ENCODE results near the gene TSHR.
"Not testable (repeated sequence)": the region's sequence is repeated elsewhere in the genome, so short reads cannot be mapped to it uniquely, and the experiment has no call there.

TSHR gene

DNA sequence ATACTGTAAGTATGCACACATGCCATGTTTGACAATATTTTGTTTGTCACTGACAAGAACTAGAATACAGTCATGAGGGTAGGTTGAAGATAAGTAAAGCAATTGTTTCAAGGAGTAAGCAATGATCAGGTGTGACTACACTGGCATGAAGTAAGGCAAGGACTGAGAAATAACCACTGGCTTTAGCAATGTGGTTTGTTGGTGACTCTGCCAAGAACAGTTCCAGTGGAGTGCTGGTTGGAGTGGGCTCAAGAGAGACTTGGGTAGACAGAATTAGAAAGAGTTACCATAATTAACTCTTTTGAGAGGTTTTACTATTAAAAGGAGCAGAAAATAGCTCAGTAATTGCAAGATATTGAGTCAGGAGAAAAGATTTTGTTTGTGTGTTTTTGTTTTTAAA, 135.7 kb downstream of the TSHR start:
- DNase-seq = no peak

GRCh38 chr14:81091660-81092059, 136.2 kb downstream of the TSHR start:
- DNase-seq = no peak

GRCh38 chr14:81093651-81094050, 138.2 kb downstream of the TSHR start:
- no peak for DNase-seq

DNA sequence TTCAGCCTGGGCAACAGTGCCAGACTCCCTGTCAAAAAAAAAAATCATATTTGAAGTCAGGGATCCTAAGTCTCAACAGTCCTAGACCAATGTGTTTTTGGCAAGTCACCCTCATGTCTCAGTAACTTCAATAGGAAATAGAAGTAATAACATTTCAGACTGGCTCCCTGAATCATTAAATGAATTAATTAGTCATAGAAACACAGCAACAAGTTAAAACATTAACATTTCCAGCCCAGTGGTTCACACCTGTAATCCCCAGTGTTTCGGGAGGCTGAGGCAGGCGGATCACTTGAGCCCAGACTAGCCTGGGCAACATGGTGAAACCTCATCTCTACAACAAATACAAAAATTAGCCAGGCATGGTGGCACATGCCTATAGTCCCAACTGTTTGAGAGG, 140.1 kb downstream of the TSHR start:
- no peak for DNase-seq

- DNase-seq = no peak
Measured at GRCh38 chr14:81096656-81097055, 141.2 kb downstream of the TSHR start.

GRCh38 chr14:81102217-81102616, 146.8 kb downstream of the TSHR start:
- no peak for DNase-seq

DNA sequence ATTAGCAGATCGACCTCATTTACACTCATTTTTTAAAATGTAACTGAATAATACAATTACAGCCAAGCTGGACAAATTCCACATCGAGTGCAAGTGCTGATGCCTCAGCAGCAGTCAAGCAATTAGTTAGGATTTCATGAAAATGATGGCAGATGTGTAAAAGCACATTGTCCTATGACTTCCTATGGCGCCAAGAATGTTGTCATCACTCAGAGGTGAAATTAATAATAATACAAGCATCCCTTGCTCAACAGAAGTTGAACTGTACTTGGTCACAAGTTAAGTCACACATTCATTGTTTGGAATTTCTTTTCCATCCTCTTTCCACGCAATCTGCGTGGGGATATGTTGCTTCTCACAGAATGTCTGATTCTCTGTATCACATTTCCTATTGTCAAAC, 148.0 kb downstream of the TSHR start:
- no peak for DNase-seq

GRCh38 chr14:81105378-81105777, 150.0 kb downstream of the TSHR start:
- no peak for DNase-seq

- DNase-seq = no peak
Measured at GRCh38 chr14:81105961-81106360, 150.5 kb downstream of the TSHR start.

DNA sequence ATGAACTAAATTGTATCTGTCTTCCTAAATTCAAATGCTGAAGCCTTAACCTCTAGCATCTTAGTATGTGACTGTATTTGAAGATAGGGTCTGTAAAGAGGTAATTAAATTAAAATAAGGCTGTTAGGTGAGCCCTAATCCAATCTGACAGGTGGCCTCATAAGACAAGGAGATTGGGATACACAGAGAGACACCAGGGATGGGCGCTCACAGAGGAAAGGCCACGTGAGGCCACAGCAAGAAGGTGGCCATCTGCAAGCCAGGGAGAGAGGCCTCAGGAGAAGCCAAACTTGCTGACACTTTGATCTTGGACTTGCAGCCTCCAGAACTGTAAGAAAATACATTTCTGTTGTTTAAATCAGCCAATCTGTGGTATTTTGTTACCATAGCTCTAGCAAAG, 154.8 kb downstream of the TSHR start:
- DNase-seq = peak; percentile 59 to 89

DNA sequence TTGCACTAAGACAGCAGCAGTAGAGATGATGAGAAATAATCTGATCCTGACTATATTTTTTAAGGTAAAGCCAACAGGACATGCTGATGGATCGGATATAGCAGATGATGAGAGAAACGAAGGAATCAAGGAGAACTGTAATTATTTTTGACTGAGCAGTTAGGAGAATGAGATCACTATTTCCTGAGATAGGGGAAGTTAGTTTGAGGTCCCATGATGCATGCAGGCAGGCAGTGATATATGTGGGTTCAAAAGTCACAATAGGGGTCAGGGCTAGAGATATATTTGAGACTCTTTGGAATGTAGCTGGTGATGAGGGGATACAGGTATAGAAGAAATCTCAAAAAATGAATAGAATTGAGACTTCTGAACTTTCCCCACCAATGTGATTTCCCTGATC, 157.8 kb downstream of the TSHR start:
- no peak for DNase-seq

DNA sequence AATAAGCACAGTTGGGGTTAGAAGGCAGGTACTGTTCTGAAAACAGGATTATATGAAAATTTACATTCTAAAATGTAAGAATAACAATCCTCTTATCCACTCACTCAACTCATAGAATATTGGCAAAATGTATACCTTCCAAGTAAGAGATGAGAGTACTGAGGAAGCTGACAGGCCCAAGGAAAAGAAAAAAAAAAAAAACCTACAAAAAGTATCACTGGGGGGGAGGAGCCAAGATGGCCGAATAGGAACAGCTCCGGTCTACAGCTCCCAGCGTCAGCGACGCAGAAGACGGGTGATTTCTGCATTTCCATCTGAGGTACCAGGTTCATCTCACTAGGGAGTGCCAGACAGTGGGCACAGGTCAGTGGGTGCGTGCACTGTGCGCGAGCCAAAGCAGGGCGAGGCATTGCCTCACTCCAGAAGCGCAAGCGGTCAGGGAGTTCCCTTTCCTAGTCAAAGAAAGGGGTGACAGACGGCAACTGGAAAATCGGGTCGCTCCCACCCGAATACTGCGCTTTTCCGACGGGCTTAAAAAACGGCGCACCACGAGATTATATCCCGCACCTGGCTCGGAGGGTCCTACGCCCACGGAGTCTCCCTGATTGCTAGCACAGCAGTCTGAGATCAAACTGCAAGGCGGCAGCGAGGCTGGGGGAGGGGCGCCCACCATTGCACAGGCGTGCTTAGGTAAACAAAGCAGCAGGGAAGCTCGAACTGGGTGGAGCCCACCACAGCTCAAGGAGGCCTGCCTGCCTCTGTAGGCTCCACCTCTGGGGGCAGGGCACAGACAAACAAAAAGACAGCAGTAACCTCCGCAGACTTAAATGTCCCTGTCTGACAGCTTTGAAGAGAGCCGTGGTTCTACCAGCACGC, 158.8 kb downstream of the TSHR start:
- not testable (repeated sequence) for DNase-seq

GRCh38 chr14:81120501-81120900, 165.1 kb downstream of the TSHR start:
- DNase-seq = no peak

GRCh38 chr14:81122326-81122725, 166.9 kb downstream of the TSHR start:
- no peak for DNase-seq

DNA sequence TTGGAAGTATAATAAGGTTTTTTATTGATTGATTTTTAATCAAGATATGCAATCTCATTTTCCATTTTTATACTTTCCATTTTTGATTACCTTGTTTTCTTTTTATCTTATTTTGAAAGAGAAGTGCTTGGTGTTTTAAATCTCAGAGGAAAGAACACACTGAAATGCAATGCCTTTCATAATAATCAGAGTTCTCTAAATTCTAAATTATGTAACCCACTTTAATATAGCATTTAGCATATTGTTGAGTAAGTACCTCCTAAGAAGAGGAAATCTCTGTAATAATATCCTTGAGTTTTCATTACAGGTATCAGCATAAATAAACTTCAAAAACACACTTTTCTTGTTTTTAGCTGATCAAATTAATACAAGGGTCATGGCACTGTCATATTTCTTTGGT, 168.4 kb downstream of the TSHR start:
- DNase-seq = no peak

GRCh38 chr14:81125536-81125935, 170.1 kb downstream of the TSHR start:
- no peak for DNase-seq

DNA sequence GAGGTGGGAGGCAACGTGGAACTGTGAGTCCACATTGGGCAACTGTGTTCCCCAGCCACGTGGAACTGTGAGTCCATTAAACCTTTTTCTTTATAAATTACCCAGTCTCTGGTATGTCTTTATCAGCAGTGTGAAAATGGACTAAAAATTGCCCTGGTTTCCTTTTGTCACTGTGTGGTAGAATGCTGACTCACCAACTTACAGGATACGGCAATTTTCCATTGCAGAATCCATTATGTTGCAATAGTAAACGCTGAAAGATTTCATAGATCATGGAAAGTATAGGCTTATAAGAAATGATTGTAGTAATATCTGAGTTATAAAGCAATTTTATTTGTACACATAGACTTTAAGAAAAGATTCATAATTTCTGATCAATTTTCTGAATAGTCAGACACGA, 172.4 kb downstream of the TSHR start:
- no peak for DNase-seq

GRCh38 chr14:81129242-81129641, 173.8 kb downstream of the TSHR start:
- no peak for DNase-seq

DNA sequence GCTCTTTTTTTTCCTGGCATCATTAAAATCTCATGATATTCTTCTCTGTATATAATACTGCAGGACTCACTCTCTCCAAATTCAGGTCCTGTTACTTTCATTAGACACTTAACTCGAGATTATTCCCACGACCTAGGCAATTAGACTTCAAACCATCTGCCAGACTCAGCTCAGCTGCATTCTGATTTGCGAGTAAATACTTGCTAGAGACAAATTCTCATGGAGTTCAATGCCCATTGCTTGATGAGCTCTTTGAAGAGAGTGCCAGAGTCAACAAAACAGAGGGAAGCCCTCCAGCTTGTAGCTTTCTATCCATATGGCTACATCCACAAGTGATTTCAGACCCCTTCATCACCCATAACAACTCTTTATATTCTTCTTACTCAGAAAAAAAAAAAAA, 177.0 kb downstream of the TSHR start:
- DNase-seq = peak; percentile 99 to 100

DNA sequence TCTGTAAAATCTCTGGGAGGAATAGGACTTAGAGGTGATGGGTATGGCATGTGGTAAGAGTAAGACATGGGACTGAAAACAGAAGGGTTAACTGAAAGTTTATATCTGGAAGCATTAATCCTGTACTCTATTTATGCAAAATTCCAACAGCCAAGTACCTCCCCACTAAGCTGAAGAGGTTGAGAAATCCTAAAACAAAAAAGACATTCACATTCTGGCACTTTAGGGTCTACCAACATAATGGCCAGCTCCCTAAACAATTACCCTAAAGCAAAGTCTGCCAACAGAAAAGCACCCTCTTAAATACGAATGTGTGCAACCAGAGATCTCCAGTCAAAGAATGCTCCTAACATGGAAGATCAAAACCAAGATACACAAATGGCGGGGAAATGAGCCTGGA, 178.0 kb downstream of the TSHR start:
- DNase-seq = peak in 1 of 2 experiments; percentile 38

GRCh38 chr14:81137316-81137715, 181.9 kb downstream of the TSHR start:
- DNase-seq = no peak

- DNase-seq = no peak
Measured at GRCh38 chr14:81138429-81138828, 183.0 kb downstream of the TSHR start.

GRCh38 chr14:81141426-81141825, 186.0 kb downstream of the TSHR start:
- no peak for DNase-seq

DNA sequence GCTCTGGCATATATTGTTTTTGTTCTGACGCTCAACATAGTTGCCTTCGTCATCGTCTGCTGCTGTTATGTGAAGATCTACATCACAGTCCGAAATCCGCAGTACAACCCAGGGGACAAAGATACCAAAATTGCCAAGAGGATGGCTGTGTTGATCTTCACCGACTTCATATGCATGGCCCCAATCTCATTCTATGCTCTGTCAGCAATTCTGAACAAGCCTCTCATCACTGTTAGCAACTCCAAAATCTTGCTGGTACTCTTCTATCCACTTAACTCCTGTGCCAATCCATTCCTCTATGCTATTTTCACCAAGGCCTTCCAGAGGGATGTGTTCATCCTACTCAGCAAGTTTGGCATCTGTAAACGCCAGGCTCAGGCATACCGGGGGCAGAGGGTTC, 188.4 kb downstream of the TSHR start:
- DNase-seq = no peak

Data from NCI-H524 (cell line).